Heart right ventricle (tissue), 16 donors: ENCODE data around the gene CYP46A1. TPM values are rescaled to one million over a fixed set of nuclear protein-coding genes. Genes with fewer than 3 reads are reported as not detected.

Experiments
- ATAC-seq, 8 donors: fragments of 200-7000 bp; cut with Tn5 transposase; one replicate each; pipeline ENCODE4 v1.9.1; 2020; ENCODE audit warnings: mild to moderate bottlenecking in 8 of 8, moderate library complexity in 8 of 8, moderate number of reproducible peaks in 1 of 8
- DNase-seq, 2 donors: peaks; one replicate each; pipeline ENCODE4 v3.0.0-alpha.2; 2020
- H3K27ac ChIP-seq, 10 donors: fragments of 200-600 bp; sonication (generic) in 2 of 10; one replicate each; pipeline versions ENCODE4 v1.5.0 to v1.8.0; 2020 to 2022; ENCODE audit warnings: mild to moderate bottlenecking in 3 of 10
- H3K27me3 ChIP-seq, 7 donors: fragments of 200-600 bp; one replicate each; pipeline ENCODE4 v1.8.0; 2021 to 2022; ENCODE audit warnings: mild to moderate bottlenecking in 2 of 7
- H3K36me3 ChIP-seq, 9 donors: fragments of 200-600 bp; sonication (generic) in 1 of 9; one replicate each; pipeline versions ENCODE4 v1.5.0 to v1.8.0; 2020 to 2022; ENCODE audit warnings: mild to moderate bottlenecking in 2 of 9
- H3K4me1 ChIP-seq, 9 donors: fragments of 200-600 bp; sonication (generic) in 1 of 9; one replicate each; pipeline versions ENCODE4 v1.5.0 to v1.8.0; 2020 to 2022; ENCODE audit warnings: mild to moderate bottlenecking in 4 of 9
- H3K4me3 ChIP-seq, 10 donors: fragments of 200-600 bp; sonication (generic) in 2 of 10; one replicate each; pipeline versions ENCODE4 v1.5.0 to v1.8.0; 2020 to 2022; ENCODE audit warnings: mild to moderate bottlenecking in 7 of 10, moderate library complexity in 2 of 10
- H3K9me3 ChIP-seq, 11 donors: fragments of 200-600 bp in 10 of 11; sonication (generic) in 2 of 11; one replicate each; pipeline versions ENCODE4 v1.5.0 to v1.8.0; 2013 to 2022; ENCODE audit warnings: mild to moderate bottlenecking in 2 of 11, control low read depth in 1 of 11, moderate library complexity in 1 of 11
- CTCF ChIP-seq, 9 donors: fragments of 200-600 bp; sonication (generic) in 2 of 9; IDR thresholded peaks; one replicate each; pipeline versions ENCODE4 v1.5.0 to v1.8.0; 2021 to 2022; ENCODE audit warnings: antibody characterized with exemption in 9 of 9, mild to moderate bottlenecking in 5 of 9, moderate library complexity in 1 of 9
- WGBS, 2 donors: extraction: QIAGEN DNeasy Blood & Tissue Kit; methylation state at CpG; one replicate each; pipeline ENCODE4 v1.1.7; 2013; ENCODE audit warnings: inconsistent platforms in 1 of 2; 5-methylcytosine and 5-hydroxymethylcytosine counted together
- intact Hi-C, 10 donors: fragments of 100-400 bp; cut with DNase I; formaldehyde crosslinking; loops; one replicate each; pipeline versions ENCODE4 v1.11.1 to v1.14.2; 2022
- polyA plus RNA-seq, 2 donors: library from polyadenylated mRNA; stranded (reverse); fragments of 200-250 nt; gene quantifications; one replicate each; pipeline ENCODE4 v1.2.3, GENCODE V29; 2013
- total RNA-seq, 10 donors: library from RNA; stranded (reverse); fragmentation: NEBNext Ultra II Directional in 3 of 10; extraction: Animal tissue kit (Norgen Biotek cat#: 25700) in 3 of 10; gene quantifications; one replicate each; pipeline versions ENCODE4 v1.2.1 to v1.2.4, GENCODE V29; 2021 to 2023
- donor health status: Arrhythmogenic right ventricular cardiomyopathy.
- donor health status: ischemic (EF 13 %, LVEDD 7.1; RV severe dilation, severe dysfunction).
- donor health status: healthy with polysubstance abuse.
- donor health status: DM: no; HTN: yes; CAD: no.
- donor health status: DM: no; HTN: no; CAD: no.
- donor health status: ischemic (EF 25% LVEDD 6.9; RV normal size, moderate dysfunction).
- donor health status: ischemic (EF 25% LVEDD 5.7; RV mildly dilated, moderate dysfunction).
- donor health status: healthy.
- donor health status: DM: yes; HTN: yes; CAD: no.
- donor health status: Ischemic cardiomyopathy.
- donor health status: ischemic (EF 35%, LVEDD 5.7; RV mildly dilated, moderate dysfunction).
- donor health status: nonischemic (EF 11% LVEDD 7.7; RV severe dilation, severe dysfunction).
- donor health status: DM: yes; HTN: yes; CAD: no.
- donor health status: PGD.
- donor health status: ischemic (EF 29% LVEDD 5.4; RV normal size, mild dysfunction).
- donor health status: nonischemic (EF 23%, LVEDD 6.1; RV moderate dilation, normal function).

CYP46A1 gene
- total and polyA plus RNA-seq, 12 donors = 1.5 to 6.1 (median 3.5) TPM

- H3K27me3 ChIP-seq = peaks cover 0 to 21% (median 0%) of the 10 kb centered on the region in 7 donors
- H3K9me3 ChIP-seq = no peaks in the 10 kb centered on the region
- intact Hi-C loops = no loop called here
- 87 to 88% methylated on average over 8 of the region's 8 CpGs for WGBS, 2 donors
- no peak for DNase-seq
- no peak for TF ChIP-seq CTCF (IDR thresholded peaks at IDR 0.05)
- no peak for ATAC-seq
- peaks cover 0 to 8% (median 0%) of the 10 kb centered on the region in 9 donors for H3K36me3 ChIP-seq
- H3K27ac ChIP-seq = no peak overlapping the region
- peaks cover 0 to 17% (median 5%) of the 10 kb centered on the region in 9 donors for H3K4me1 ChIP-seq
- H3K4me3 ChIP-seq = no peak overlapping the region
Measured at GRCh38 chr14:99648027-99648784, 35.9 kb upstream of the CYP46A1 start.

GRCh38 chr14:99649219-99649618 is 34.9 kb upstream of the CYP46A1 start:
- ATAC-seq = no peak
- Histone ChIP-seq H3K27me3 (peaks cover 0 to 21% (median 0%) of the 10 kb centered on the region in 7 donors), H3K9me3 (no peaks in the 10 kb centered on the region), H3K36me3 (peaks cover 0 to 8% (median 0%) of the 10 kb centered on the region in 9 donors), H3K27ac (no peak overlapping the region), H3K4me1 (peaks cover 0 to 17% (median 5%) of the 10 kb centered on the region in 9 donors), H3K4me3 (no peak overlapping the region)
- WGBS, 2 donors = 93 to 94% methylated on average over 8 of the region's 8 CpGs
- no peak for TF ChIP-seq CTCF (IDR thresholded peaks at IDR 0.05)
- intact Hi-C loops = no loop called here
- no peak for DNase-seq

GRCh38 chr14:99649643-99650042 is 34.5 kb upstream of the CYP46A1 start:
- ATAC-seq (no peak), DNase-seq (no peak)
- peaks cover 0 to 20% (median 0%) of the 10 kb centered on the region in 7 donors for H3K27me3 ChIP-seq
- intact Hi-C loops = no loop called here
- H3K9me3 ChIP-seq = no peaks in the 10 kb centered on the region
- WGBS, 2 donors = 84 to 88% methylated on average over 8 of the region's 8 CpGs
- peaks cover 0 to 8% (median 0%) of the 10 kb centered on the region in 9 donors for H3K36me3 ChIP-seq
- H3K27ac ChIP-seq = no peak overlapping the region
- peaks cover 0 to 14% (median 4%) of the 10 kb centered on the region in 9 donors for H3K4me1 ChIP-seq
- no peak overlapping the region for H3K4me3 ChIP-seq
- no peak for TF ChIP-seq CTCF (IDR thresholded peaks at IDR 0.05)

GRCh38 chr14:99650189-99650588 is 33.9 kb upstream of the CYP46A1 start:
- Histone ChIP-seq H3K4me1 (peaks cover 0 to 10% (median 0%) of the 10 kb centered on the region in 9 donors), H3K4me3 (no peak overlapping the region), H3K27me3 (peaks cover 0 to 15% (median 0%) of the 10 kb centered on the region in 7 donors), H3K9me3 (no peaks in the 10 kb centered on the region), H3K36me3 (peaks cover 0 to 8% (median 0%) of the 10 kb centered on the region in 9 donors), H3K27ac (no peak overlapping the region)
- no peak for TF ChIP-seq CTCF (IDR thresholded peaks at IDR 0.05)
- WGBS, 2 donors = 68 to 81% methylated on average over 9 of the region's 9 CpGs
- no peak for DNase-seq
- intact Hi-C loops = no loop called here
- ATAC-seq = no peak
